AG10803 (cell line): ENCODE results near the gene TCEAL4.

Source experiments
- DNase-seq: peaks from one replicate; pipeline ENCODE4 v3.0.0; 2010; ENCODE audit warnings: low read depth
- H3K4me3 ChIP-seq: 2 replicates; pipeline ENCODE4 v1.5.1; 2011; ENCODE audit warnings: mild to moderate bottlenecking, low read length, control low read depth
- CTCF ChIP-seq: conservative IDR thresholded peaks from 2 replicates; pipeline ENCODE4 v1.5.1; 2011; ENCODE audit warnings: mild to moderate bottlenecking, low read length, control low read depth, inconsistent platforms

The TCEAL4 gene

DNA sequence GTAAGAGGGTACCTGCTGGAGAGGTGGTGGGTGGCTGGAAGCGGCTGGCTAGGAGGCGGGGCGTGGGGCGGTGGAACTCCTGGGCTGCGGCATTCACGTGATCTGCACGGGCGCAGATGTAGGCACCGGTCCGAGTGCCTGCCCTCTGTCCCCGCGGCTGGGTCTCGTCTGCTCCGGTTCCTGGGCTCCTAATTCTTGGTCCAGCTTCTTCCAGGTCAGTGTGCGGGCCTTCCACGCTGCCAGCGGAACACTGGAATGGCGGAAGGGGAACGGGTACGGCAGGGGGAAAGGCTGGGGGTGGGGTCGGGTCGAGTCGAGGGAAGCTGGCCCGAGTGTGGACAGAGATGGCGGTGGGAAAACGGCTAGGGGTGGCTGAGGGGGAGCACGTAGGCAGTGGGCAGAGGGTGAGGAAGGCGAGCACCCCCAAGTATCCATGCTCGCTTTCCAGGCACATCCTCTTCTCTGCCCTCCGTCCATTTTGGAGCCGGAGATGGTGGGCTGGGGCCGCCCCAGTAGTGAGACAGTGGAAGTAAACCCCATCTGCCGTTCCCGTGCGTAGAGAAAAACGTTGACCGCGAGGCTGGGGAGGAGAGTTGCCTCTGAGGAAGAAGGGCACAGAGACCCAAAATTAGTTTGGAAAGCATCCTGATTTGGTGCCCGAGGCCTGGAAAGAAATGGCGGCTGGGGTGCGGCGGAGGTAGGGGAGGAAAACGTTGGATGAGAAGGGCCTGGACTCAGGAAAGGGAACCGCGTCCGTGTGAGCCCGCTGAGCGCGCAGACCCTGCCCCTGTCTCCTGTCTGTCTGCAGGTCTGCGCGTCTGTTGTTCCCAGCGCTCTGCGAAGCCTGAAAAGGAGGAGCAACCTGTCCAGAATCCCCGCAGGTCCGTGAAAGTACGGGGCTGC lies at the start of gene TCEAL4:
TSS of gene TCEAL4 (plus strand) at position 105 of the 903 bp plus-strand sequence. CDS start 1,161 bp downstream, outside the sequence.
- no peak for TF ChIP-seq CTCF
- peak within 1 kb of the TSS; percentile 80 for H3K4me3 ChIP-seq
- peak; percentile 12 for DNase-seq

DNA sequence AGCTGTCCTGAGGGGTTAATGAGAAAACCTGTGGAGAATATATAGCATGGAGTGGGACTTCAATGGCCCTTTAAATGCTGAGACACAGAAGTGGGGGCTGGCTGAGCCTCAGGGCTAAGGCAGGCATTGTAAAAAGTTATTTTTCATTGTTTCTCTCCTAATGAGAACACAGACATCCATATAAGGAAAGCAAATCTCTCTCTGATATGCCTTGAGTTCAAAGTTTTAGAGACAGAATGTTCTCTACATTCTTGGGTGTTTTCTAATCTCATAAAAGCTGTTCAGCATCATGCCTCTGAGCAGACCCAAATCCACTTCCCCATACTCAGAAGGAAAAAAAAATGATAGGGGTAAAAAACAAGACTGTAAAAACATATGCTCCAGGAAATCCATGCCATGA lies 49.2 kb upstream of the TCEAL4 start:
- H3K4me3 ChIP-seq: no peak overlapping the region
- DNase-seq: no peak
- TF ChIP-seq CTCF: no peak

GRCh38 chrX:103536732-103537131 lies 48.6 kb upstream of the TCEAL4 start:
- DNase-seq: no peak
- TF ChIP-seq CTCF: no peak
- H3K4me3 ChIP-seq: no peak overlapping the region

- no peak for DNase-seq
- H3K4me3 ChIP-seq: no peak overlapping the region
- TF ChIP-seq CTCF: no peak
Observed at GRCh38 chrX:103537871-103538387, 47.4 kb upstream of the TCEAL4 start.

- DNase-seq: no peak
- no peak overlapping the region for H3K4me3 ChIP-seq
- TF ChIP-seq CTCF: no peak
Observed at GRCh38 chrX:103538728-103539127, 46.6 kb upstream of the TCEAL4 start.

GRCh38 chrX:103539695-103540094 lies 45.6 kb upstream of the TCEAL4 start:
- H3K4me3 ChIP-seq: no peak overlapping the region
- no peak for DNase-seq
- no peak for TF ChIP-seq CTCF

- DNase-seq: peak; percentile 40
- TF ChIP-seq CTCF: no peak
- H3K4me3 ChIP-seq: no peak overlapping the region
Observed at GRCh38 chrX:103540145-103540544, 45.2 kb upstream of the TCEAL4 start.
